ENCODE results near the gene EMILIN2.
"Not testable (repeated sequence)": the region's sequence is repeated elsewhere in the genome, so short reads cannot be mapped to it uniquely, and the experiment has no call there.

The EMILIN2 gene

DNA sequence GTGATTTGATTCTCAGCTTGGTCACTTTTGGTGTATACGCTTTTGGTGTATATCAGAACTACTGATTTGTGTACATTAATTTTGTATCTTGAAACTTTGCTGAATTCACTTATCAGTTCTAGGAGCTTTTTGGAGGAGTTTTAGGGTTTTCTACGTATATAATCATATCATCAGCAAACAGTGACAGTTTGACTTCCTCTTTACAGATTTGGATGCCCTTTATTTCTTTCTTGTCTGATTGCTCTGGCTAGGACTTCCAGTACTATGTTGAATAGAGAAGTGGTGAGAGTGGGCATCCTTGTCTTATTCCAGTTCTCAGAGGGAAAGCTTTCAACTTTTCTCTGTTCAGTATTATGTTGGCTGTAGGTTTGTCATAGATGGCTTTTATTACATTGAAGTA is 19.7 kb downstream of the EMILIN2 start:
- DNase-seq; intact Hi-C loops (cut with DNase I): not testable (repeated sequence)

DNA sequence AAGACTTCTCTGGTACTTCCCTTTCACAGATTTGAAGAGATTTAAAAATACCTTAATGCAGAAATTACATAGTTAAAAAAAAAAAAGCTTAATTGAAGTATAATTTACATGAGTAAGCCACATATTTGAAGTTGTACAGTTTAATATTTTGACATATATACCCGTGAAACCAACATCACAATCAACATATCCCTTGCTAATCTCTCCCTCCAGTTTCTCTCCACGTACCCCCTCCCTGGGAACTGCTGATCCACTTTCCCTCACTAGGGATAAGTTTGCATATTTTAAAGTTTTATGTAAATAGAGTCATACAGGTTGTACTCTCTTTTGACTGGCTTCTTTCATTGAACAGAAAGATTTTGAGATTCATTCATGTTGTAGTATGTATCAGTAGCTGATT is 22.4 kb downstream of the EMILIN2 start:
- intact Hi-C loops (cut with DNase I), result no loop called here
- no peak for DNase-seq

DNA sequence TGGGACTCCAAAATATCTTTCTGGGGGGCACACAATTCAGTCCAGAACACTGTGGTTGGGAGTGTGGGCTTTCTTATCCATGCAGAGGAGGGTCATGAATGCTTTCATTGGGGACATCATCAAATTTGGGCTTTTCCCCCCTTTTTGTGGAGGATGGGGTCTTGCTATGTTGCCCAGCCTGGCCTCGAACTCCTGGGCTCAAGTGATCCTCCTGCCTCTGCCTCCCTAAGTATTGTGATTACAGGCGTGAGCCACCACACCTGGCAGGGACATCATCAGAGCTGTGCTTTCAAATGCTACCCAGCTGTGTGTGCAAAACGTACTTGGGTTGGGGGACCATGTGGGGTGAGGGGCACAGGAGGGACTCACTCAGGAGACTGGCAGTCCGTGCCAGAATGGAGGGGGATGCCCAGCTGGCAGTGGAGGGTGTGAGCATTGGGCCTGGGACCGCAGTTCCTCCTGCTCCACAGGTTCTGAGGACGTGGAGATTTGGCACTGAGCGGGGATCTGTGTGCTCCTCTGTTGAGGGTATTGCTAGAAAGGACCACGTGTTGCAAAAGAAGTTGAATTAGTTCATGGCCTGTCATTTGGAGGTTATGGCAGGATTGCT is 24.4 kb downstream of the EMILIN2 start:
- intact Hi-C loops (cut with DNase I), result no loop called here
- peak in 1 of 42 donors; percentile 21 for DNase-seq

DNA sequence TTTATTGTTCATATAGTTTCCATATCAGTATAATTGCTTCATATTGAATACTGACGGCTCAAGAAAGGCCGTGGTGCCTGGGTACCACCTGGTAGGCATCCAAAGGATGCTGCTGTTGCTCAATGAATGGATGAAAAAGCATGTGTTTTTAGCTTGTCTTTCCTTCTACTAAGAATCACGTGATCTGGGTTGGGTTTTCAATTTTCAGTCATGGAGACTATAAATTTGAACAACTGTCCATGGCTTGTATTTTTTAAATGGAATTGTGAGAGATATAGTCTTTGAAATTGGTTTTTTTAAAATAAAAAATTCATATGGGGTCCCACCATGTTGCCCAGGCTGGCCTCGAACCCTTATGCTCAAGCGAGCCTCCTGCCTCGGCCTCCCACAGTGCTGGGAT is 25.3 kb downstream of the EMILIN2 start:
- intact Hi-C loops (cut with DNase I), result no loop called here
- peak in 1 of 42 donors; percentile 17 for DNase-seq

DNA sequence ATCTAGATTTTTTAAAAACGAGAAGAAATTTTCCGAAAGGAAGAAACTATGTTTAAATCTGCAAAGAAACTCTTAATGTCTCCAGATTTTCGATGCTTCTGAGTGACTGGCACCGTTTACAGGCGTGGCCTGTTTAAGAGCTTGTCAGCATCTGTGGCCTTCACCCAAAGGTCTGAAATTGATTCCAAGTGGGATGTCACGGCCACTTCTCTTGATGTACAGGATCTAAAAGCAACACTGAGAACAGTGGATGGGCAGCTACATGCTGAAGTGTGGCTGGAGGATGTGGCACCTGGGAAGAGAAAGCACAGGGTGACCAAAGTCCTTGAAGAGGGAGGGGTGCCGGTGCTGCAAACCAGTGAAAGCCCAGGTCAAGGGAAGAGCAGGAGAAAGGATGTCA is 28.0 kb downstream of the EMILIN2 start:
- DNase-seq, result peak in 1 of 42 donors; percentile 38
- intact Hi-C loops (cut with DNase I), result no loop called here

DNA sequence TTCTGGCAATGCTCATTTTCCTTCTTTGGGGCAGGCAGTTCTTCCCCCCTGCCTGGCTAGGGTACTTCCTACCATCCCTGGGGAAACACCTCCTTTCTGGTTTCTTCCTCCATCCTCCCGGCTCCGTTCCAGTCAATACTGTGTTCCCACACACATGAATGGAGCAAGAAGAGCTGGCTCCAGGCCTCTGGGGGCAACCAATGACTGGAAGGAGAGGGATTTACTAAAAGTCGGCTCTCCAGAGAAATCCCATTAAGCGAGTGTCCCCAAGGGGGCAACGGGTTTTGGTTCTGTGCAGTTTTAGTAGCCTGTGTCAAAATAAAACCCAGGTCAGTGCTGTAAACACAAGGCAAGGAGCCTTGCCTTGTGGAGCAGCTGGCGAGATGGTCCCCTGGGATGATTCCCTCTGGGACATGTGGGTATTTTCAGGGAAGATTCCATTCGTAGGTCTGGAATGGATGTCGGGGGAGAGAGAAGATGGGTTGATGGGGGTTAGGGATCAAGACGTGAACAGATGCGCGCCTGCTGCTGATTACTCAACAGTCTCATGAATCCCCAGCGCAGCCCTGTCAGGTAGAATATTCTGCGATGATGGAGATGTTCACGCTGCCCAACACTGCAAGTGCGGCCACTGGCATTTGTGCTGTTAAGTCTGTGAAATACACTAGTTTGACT is 32.0 kb downstream of the EMILIN2 start:
- intact Hi-C loops (cut with DNase I), result no loop called here

DNA sequence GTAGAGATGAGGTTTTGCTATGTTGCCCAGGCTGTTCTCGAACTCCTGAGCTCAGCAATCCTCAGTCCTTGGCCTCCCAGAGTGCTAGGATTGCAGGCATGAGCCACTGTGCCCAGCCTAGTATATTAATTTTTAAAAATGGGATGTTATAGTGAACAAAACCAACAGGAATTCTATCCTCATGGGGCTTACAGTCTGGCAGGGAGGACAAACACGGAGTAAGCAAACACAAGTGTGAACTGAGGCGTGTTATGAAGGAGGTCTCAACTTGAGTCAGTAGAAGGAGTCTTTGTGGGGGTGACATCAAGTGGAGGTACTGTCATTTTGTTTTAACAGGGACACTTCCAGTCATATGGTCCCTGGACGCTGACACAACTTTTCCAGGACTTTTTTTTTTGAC is 33.1 kb downstream of the EMILIN2 start:
- peak in 1 of 42 donors; percentile 7 for DNase-seq
- intact Hi-C loops (cut with DNase I), result no loop called here

More for the DNA sequence above, 32.0 kb downstream of the EMILIN2 start:
- DNase-seq, result peak in 1 of 42 donors; percentile 35

DNA sequence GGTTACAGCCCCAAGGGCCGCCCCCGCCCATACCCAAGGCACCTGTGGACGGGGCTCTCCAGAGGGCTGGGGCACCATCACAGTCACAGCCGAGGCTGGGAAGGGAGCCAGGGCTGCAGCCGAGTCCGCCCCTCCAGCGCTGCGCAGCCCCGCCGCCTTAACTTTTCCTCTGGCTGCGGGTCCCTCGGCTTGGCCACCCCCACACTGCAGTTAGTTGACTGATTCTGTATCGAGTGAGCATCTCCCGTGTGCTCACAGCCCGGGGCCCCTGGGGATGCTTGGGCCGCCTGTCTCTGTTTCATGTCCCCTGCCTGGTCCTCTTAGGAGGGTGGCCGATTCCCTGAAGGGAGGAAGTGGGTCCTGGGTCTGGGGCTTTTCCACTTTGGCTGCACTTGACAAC is 33.7 kb downstream of the EMILIN2 start:
- intact Hi-C loops (cut with DNase I), result no loop called here
- DNase-seq, result peak in 1 of 42 donors; percentile 37

DNA sequence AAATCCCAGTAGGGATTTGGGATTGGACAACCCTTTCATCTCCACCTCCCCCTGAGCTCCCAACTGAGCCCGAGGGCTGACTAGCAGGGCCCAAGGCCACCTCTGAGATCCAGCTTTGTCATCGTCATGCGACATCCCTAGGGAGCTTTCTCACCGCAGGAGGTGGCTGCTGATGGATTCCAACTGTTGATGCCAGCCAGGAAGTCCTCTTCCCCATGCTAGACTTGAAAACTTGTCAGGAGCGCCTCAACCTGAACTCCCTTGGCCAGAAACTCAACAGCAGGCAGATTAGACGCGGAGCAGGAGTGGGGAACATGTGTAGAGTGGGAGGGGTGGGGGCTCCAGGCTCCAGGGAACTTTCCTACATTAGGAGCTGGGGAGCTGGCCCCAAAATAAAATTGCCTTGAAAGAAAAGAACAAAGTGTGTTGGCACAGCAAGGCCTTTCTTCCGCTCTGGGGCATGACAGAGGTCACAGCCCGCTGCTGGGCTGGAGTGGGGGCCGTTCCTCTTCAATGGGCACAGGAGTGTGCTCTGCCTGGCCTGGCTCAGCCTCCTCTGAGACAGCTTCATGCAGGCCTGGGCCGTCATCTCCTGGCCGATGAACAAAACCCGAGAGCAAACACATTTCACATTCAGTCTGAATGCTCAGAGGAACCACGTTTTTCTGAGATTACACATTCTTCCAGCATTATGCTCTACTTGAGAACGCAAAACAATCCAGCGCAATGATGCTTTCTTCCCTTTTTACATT is 34.5 kb downstream of the EMILIN2 start:
- DNase-seq, result peak in 1 of 42 donors; percentile 31

DNA sequence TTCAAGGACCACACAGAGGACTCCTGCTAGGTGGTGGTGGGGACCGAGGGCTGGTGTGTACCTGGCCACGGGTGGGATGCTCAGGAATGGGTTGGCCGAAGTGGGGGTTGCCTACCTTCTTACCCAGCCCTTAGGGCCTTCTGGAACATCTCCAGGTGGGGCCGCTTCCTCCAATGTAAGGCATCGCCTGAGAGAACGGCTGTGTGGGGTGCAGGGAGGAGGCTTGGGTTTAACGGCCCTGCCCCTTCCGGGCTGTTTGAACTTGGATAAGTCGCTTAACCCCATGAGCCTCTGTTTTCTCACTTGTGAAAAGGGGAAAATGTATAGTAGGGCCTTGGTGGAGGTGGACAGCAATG is 35.0 kb downstream of the EMILIN2 start:
- intact Hi-C loops (cut with DNase I), result no loop called here

More for the DNA sequence above, 34.5 kb downstream of the EMILIN2 start:
- intact Hi-C loops (cut with DNase I), result no loop called here

DNA sequence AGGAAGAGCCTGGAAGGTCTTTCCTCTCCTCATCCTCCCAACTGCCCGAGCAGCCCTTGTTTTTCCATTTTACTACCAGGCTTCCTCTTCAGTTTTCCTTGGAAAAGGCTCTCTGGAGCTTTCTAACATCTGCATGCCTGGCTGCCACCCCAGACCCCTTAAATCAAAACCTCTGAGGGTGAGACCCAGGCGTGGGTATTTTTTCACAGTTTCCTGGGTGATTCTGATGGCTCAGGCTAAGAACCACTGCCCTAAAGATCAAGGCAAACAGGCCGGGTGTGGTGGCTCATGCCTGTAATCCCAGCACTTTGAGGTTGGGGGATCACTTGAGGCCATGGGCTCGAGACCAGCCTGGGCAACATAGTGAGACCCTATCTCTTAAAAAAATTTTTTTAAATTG is 35.4 kb downstream of the EMILIN2 start:
- intact Hi-C loops (cut with DNase I), result no loop called here
- peak in 1 of 42 donors; percentile 25 for DNase-seq

More for the DNA sequence above, 35.0 kb downstream of the EMILIN2 start:
- peak in 1 of 42 donors; percentile 20 for DNase-seq

DNA sequence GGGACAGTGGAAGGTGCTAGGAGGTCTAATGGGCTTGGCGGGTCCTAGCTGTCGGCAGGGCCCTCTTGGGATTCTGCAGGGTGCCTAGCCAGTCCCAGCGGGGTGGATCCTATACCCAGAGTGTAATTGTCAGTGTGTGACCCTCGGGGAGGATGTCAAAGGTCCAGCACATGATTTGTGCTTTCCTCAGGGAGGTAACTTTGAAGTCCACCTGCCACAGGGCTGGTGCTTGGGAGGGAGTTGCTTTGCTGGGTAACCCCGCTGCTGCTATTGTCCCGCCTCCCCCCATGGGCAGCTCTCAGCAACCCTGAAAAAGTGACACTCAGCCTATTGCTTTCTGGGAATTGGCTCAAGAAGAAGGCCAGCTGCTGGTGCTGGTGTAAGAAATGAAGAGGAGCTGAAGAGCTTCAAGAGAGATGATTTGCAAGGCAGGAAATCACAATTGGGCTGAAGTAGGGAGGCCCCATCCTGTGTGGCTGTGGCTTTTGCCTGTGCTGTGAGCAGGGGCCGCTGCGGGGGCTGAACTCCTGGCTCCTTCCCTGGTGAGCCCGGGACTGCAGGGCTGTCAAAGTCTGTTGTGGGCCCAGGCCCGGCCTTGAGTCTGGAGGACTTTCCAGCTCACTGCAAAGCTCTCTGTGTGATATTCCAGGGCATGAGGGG is 36.4 kb downstream of the EMILIN2 start:
- intact Hi-C loops (cut with DNase I), result no loop called here
- peak in 1 of 42 donors; percentile 35 for DNase-seq

DNA sequence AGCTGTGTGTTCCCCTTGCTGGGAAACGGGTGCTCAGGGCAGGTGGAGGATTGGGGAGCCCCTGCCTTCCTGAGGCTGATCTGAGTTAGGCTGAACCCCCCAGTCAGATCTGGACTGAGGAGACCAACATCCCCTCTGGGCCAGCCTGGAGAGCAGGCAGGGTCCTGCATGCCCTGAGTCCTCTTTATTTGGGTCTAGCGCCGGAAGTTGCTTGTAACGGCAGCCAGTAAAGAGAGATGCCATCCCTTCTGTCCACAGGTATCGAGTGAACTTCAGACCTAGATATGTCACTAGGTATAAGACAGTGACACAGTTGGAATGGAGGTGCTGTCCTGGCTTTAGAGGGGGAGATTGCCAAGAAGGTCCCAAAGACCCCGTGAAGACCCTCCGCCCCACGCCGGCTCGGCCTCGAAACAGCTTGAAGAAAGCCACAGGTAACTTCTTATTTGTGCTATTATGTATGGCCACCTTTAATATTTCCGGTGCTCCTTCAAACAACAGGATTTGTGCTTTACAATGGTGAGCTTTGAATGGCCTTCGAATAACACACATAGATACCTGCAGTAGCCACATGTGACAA is 38.0 kb downstream of the EMILIN2 start:
- DNase-seq, result peak in 1 of 42 donors; percentile 36
- intact Hi-C loops (cut with DNase I), result no loop called here

DNA sequence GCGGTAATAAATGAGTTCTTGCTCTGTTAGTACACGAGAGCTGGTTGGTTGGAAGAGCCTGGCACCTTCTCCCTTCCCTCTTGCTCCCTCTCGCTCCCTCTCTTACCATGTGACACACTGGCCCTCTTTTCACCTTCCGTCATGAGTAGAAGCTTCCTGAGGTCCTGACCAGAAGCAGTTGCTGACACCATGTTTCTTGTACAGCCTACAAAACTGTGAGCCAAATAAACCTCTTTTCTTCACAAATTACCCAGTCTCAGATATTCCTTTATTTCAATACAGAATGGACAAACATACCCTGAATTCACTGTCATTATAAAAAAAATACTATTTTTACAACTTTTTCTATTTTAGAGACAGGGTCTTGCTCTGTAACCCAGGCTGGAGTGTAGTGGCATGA is 40.7 kb downstream of the EMILIN2 start:
- intact Hi-C loops (cut with DNase I), result no loop called here
- no peak for DNase-seq

DNA sequence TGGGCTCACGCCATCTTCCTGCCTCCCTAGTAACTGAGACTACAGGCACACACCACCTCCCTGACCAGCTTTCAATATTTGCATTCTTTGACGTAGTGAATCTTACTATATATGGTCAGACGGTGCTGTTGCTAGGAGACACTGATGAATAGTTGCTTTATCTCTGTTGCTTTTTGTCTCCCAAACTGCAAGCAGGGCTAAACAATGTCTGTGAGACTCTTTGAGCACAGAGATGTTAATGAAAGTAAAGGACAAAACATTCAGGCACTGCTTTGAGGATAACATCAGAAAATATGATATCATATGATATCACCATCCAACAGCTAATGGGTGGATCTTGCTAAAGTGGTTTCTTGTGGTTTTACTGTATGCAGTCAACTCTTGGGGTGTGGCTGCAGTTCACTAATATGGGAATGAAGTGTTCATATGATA is 43.0 kb downstream of the EMILIN2 start:
- no peak for DNase-seq
- intact Hi-C loops (cut with DNase I), result no loop called here

DNA sequence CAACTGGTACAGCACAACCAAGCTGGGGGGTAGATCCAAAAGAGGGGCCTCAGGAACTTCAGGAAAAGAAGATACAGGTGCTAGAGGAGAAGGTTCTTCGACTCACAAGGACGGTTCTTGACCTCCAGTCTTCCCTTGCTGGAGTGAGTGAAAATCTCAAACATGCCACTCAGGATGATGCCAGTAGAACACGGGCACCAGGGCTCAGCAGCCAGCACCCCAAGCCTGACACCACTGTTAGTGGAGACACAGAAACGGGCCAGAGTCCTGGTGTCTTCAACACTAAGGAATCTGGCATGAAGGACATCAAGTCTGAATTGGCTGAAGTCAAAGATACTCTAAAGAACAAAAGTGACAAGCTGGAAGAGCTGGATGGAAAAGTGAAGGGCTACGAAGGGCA is 43.8 kb downstream of the EMILIN2 start:
- DNase-seq, result no peak
- intact Hi-C loops (cut with DNase I), result no loop called here

DNA sequence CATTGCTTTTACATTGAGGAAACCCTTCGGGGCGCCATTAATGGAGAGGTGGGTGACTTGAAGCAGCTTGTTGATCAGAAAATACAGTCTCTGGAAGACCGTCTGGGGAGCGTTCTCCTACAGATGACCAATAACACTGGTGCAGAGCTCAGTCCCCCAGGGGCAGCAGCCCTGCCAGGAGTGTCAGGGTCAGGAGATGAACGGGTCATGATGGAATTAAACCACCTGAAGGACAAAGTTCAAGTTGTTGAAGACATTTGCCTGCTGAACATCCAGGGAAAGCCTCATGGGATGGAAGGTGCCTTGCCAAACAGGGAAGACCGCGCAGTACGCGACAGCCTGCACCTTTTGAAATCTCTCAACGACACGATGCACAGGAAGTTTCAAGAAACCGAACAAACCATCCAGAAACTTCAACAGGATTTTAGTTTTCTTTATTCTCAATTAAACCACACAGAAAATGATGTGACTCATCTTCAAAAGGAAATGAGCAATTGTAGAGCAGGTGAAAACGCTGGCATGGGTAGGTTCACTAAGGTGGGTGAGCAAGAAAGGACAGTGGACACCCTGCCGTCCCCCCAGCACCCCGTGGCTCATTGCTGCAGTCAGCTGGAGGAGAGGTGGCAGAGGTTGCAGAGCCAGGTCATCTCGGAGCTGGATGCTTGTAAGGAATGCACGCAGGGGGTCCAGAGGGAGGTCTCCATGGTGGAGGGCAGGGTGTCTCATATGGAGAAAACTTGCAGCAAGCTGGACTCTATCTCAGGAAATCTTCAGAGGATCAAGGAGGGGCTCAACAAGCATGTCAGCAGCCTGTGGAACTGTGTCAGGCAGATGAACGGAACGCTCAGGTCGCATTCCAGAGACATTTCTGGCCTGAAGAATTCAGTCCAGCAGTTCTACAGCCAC is 45.0 kb downstream of the EMILIN2 start:
- intact Hi-C loops (cut with DNase I), result no loop called here
- DNase-seq, result peak in 1 of 42 donors; percentile 8

DNA sequence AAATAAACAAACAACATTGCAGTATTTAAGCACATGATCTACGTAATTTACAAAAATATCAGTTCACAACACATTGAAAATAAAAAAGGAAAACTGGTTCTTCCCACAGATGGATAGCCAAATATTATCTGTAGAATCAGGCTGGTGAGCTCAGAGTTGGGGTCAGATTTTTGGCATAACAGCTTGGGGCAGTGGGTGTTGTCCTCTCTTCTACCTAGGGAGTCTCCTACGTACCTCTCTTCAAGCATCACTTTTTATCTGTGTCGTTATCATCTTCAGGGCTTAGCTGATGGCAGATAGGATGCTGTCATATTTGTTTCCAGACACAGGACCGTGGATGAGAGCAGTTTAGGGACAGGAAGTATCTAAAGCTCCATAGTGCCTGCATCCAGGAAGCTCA is 46.2 kb downstream of the EMILIN2 start:
- DNase-seq, result no peak
- intact Hi-C loops (cut with DNase I), result no loop called here

Data from head of caudate nucleus (tissue), 42 donors.